Brain pericyte (primary cell): ENCODE data around the gene PAM.
A peak's percentile ranks its signal among the peaks of the same experiment; 100 is the strongest.

Experiments used
- DNase-seq: peaks from one replicate; pipeline ENCODE4 v3.0.0-alpha.2; 2012; ENCODE audit warnings: low read depth, low spot score

PAM gene

GRCh38 chr5:102933721-102934459 is 178.8 kb downstream of the PAM start:
- DNase-seq: no peak

- DNase-seq: no peak
Observed at GRCh38 chr5:102937894-102938293, 182.8 kb downstream of the PAM start.

- DNase-seq: no peak
Observed at GRCh38 chr5:102941111-102941510, 186.0 kb downstream of the PAM start.

- no peak for DNase-seq
Observed at GRCh38 chr5:102946414-102946813, 191.3 kb downstream of the PAM start.

GRCh38 chr5:102946971-102947370 is 191.9 kb downstream of the PAM start:
- DNase-seq: no peak

GRCh38 chr5:102955488-102955887 is 200.4 kb downstream of the PAM start:
- no peak for DNase-seq

GRCh38 chr5:102956599-102956998 is 201.5 kb downstream of the PAM start:
- DNase-seq: no peak

GRCh38 chr5:102957141-102957540 is 202.0 kb downstream of the PAM start:
- no peak for DNase-seq

- DNase-seq: no peak
Observed at GRCh38 chr5:102958481-102959011, 203.4 kb downstream of the PAM start.

GRCh38 chr5:102959055-102959454 is 203.9 kb downstream of the PAM start:
- DNase-seq: peak; percentile 16

GRCh38 chr5:102961671-102962070 is 206.6 kb downstream of the PAM start:
- DNase-seq: no peak

GRCh38 chr5:102965653-102966052 is 210.5 kb downstream of the PAM start:
- DNase-seq: no peak

- DNase-seq: no peak
Observed at GRCh38 chr5:102969641-102970040, 214.5 kb downstream of the PAM start.

GRCh38 chr5:102971676-102972293 is 216.7 kb downstream of the PAM start:
- no peak for DNase-seq

- DNase-seq: no peak
Observed at GRCh38 chr5:102974177-102974576, 219.1 kb downstream of the PAM start.

- DNase-seq: no peak
Observed at GRCh38 chr5:102975045-102975444, 219.9 kb downstream of the PAM start.

GRCh38 chr5:102975457-102976182 is 220.5 kb downstream of the PAM start:
- no peak for DNase-seq

GRCh38 chr5:102981957-102982635 is 227.0 kb downstream of the PAM start:
- no peak for DNase-seq

GRCh38 chr5:102986074-102986473 is 231.0 kb downstream of the PAM start:
- DNase-seq: no peak

GRCh38 chr5:102988459-102988858 is 233.4 kb downstream of the PAM start:
- DNase-seq: no peak

GRCh38 chr5:102991802-102992201 is 236.7 kb downstream of the PAM start:
- no peak for DNase-seq

GRCh38 chr5:102996011-102996575 is 241.0 kb downstream of the PAM start:
- DNase-seq: no peak
